Peyer's patch (tissue), 4 donors: ENCODE data around the gene RSPH1.

ENCODE experiments used
- CTCF ChIP-seq, 6 experiments: fragments of 450-650 bp in 4 of 6; fragments of 200-600 bp in 2 of 6; sonication (generic) in 1 of 6; IDR thresholded peaks; one replicate each; pipeline ENCODE4 v1.5.1; 2017 to 2019; ENCODE audit warnings: antibody characterized with exemption in 6 of 6, mild to moderate bottlenecking in 3 of 6, moderate library complexity in 1 of 6
- POLR2A ChIP-seq, 2 donors: fragments of 450-650 bp; IDR thresholded peaks; one replicate each; pipeline ENCODE4 v1.5.1; 2017; ENCODE audit warnings: antibody characterized with exemption in 2 of 2, mild to moderate bottlenecking in 2 of 2, moderate library complexity in 2 of 2

- TF ChIP-seq POLR2A (IDR thresholded peaks at IDR 0.05) (no peak), CTCF (IDR thresholded peaks at IDR 0.05) (no peak)
Measured at GRCh38 chr21:42476388-42477331, 19.4 kb downstream of the RSPH1 start.
